HL-60/S4 treated with retinoic acid at 250 ng/mL for 4 days and 3 days (cell line): ENCODE measurements around the gene ARRDC2.

ENCODE experiments used
- in situ Hi-C: fragments of 300-500 bp; cut with MboI; formaldehyde crosslinking; loops from 2 replicates; pipeline ENCODE4 v1.7.0; 2022; ENCODE audit warnings: low sequenced_read_pairs

The ARRDC2 gene

DNA sequence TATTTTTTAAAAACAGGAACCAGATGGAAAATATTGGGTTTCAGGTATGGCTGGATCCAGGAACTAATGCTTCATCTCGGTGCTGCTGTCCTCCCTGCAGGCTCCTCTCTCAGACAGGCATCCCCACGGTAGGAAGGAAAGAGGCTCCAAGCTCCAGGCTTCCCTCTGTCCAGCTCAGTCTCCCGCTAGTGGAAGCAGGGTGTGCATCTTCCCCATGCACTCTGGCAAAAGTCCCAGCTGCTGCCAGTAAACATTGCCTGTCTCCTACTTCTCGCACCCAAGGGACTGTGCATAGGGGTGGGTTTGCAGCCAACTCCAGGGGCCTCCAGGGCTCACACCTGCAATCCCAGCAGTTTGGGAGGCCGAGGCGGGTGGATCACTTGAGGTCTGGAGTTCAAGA, 49.6 kb downstream of the ARRDC2 start:
- in situ Hi-C loops: no loop called here

DNA sequence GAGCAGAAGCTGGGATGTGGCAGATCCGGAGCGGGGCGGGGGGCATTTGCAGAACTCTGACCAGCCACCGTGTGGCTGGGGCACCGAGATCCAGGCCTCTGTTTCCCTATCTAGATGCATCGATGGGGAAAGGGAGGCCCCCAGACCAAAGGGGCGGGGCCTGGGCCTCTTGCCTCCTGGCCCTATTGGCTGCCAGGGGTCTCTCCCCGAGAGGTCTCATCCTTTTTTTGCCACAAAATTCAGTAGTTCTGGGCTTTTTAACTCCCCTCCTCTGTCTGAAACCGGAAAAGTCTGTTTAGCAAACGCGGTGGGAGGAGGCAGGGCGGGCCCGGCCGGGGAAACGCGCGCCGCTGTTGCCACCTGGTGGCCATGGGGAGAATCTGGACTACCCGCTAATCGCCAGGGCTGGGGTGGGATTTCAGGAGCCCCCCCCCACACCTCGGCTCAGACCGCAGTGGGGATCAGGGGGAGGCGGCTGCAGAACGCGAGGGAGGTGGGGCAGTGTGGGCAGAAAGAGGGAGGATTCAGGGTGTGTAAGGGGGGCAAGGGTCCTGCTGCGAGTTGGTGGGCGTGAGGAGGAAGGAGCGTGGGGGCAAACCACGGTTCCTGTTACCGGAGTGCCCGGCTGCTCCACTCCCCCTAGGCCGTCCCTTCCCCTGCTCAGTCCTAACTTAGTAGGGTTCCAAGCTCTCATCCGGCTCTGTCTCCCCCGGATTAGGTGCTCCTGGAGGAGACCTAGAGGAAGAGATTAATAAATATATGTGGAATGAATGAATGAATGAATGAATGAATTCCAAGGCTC, 50.4 kb downstream of the ARRDC2 start:
- in situ Hi-C loops: no loop called here

DNA sequence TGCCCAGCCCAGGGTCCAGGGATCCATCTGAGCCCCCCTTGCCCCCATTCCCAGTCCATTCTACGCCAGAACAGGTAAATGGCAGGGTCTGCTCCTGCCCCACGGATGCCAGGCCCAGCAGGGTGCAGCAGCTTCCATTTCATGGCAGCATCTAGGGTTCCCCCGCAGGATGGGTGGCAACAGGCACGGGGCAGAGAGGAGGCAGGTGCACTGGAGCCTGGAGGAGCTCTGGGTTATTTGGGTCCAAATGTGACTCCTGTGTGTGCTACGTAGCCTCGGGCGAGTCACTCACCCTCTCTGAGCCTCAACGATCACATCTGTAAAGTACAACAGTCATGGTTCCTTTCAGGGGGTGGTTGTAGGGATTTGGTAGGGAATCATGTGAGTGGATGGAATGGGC, 51.3 kb downstream of the ARRDC2 start:
- in situ Hi-C loops: no loop called here

DNA sequence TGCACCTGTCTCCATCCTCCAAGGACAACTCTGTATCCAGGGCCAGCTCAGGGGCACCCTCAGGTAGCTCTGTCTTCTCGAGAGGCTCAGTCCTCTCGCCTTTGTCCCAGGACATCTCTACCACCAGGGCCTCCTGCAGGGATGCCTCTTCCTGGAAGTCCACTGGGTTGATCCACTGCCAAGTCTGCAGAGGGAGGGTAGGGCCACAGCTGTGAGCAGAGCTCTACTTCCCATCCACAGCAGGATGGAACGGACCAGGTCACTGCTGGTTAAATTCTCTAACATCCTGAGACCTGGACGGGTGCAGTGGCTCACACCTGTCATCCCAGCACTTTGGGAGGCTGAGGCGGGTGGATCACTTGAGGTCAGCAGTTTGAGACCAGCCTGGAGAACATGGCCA, 51.9 kb downstream of the ARRDC2 start:
- in situ Hi-C loops: no loop called here

DNA sequence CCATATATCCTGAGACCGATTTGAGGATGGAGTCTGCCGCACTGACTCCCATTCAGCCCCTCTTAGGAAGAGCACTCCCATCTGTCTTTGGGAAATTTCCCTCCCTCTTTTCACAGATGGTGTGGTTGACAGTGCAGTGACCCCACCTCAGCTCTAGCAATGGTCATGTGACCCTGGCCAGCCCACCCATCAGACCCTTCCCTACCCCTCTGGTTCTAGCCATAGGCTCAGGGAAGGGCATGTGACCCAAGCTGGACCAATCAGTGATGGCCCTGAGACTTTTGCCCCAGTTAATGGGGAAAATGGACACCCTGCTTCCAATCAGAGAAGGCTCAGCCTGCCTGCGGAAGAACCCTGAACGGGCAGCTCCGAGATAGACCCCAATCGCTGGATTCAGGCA, 52.5 kb downstream of the ARRDC2 start:
- in situ Hi-C loops: no loop called here

DNA sequence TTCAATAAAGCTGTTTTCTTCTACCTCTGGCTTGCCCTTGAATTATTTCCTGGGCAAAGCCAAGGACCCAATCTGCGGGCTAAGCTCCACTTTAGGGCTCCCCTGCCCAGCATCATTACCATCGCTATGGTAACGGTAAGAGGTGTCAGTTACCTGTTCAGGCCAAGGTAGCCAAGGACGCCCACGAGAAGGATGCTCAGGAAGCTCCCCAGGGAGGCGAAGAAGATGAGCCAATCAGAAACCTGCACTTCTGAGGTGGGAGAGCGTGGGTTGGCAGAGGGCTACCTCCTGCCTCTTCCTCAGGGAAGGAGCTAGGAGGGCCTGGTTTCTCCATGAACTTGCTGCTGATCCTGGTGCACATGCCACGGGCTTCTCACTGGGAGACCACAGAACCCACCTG, 54.1 kb downstream of the ARRDC2 start:
- in situ Hi-C loops: no loop called here

DNA sequence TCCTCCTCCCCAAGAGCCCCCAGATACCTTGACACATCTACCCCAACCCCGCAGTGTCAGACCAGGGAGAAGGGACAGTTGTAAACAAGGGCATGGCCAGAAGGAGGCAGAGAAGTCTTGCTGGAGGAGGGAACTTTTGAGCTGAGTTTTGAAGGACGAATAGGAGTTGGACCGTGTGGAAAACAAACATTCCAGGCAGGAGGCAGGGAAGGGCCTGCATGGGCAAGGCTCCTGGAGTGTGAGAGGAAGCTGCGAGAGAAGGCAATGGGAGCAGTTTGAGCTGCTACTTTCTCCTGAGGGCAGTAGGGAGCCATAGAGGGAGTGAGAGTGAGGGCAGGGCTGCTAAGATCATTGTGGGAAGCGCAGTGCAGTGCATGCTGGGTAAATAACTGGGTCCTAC, 55.5 kb downstream of the ARRDC2 start:
- in situ Hi-C loops: no loop called here
